Adipocyte (in vitro differentiated cells): ENCODE results near the gene UQCRH.
A peak's percentile ranks its signal among the peaks of the same experiment; 100 is the strongest.

Source experiments
- DNase-seq: peaks from one replicate; pipeline ENCODE4 v3.0.0-alpha.2; 2015; ENCODE audit warnings: low read depth
- H3K27me3 ChIP-seq: replicated peaks from 2 replicates; pipeline ENCODE4 v1.7.0; 2013; ENCODE audit warnings: mild to moderate bottlenecking, low read length, moderate library complexity; ENCODE audit not compliant: control insufficient read depth, insufficient read depth
- H3K36me3 ChIP-seq: 2 replicates; pipeline ENCODE4 v1.7.0; 2013; ENCODE audit warnings: low read length, mild to moderate bottlenecking, moderate library complexity; ENCODE audit not compliant: control insufficient read depth, insufficient read depth, severe bottlenecking
- H3K4me1 ChIP-seq: 2 replicates; pipeline ENCODE4 v1.7.0; 2013; ENCODE audit warnings: mild to moderate bottlenecking, low read length, moderate library complexity; ENCODE audit not compliant: control insufficient read depth, insufficient read depth
- H3K4me3 ChIP-seq: 2 replicates; pipeline ENCODE4 v1.7.0; 2013; ENCODE audit warnings: mild to moderate bottlenecking, low read length, moderate library complexity
- H3K9ac ChIP-seq: 2 replicates; pipeline ENCODE4 v1.7.0; 2013; ENCODE audit warnings: mild to moderate bottlenecking, low read length, moderate library complexity
- H3K9me3 ChIP-seq: 2 replicates; pipeline ENCODE4 v1.7.0; 2013; ENCODE audit warnings: mild to moderate bottlenecking, low read length, moderate library complexity; ENCODE audit not compliant: control insufficient read depth

Gene UQCRH

GRCh38 chr1:46281021-46281420 is 22.5 kb upstream of the UQCRH start:
- Histone ChIP-seq H3K4me3 (no peak overlapping the region), H3K9me3 (no peaks in the 10 kb centered on the region), H3K4me1 (peaks cover 24% of the 10 kb centered on the region), H3K27me3 (no peaks in the 10 kb centered on the region), H3K36me3 (peaks cover 68% of the 10 kb centered on the region), H3K9ac (no peak overlapping the region)
- DNase-seq = no peak

- DNase-seq = no peak
- Histone ChIP-seq H3K9me3 (no peaks in the 10 kb centered on the region), H3K4me1 (peaks cover 41% of the 10 kb centered on the region), H3K4me3 (no peak overlapping the region), H3K27me3 (no peaks in the 10 kb centered on the region), H3K9ac (no peak overlapping the region), H3K36me3 (peaks cover 60% of the 10 kb centered on the region)
Measured at GRCh38 chr1:46284058-46284457, 19.4 kb upstream of the UQCRH start.

GRCh38 chr1:46284597-46285564 is 18.6 kb upstream of the UQCRH start:
- Histone ChIP-seq H3K9ac (no peak overlapping the region), H3K4me1 (peaks cover 46% of the 10 kb centered on the region), H3K36me3 (peaks cover 52% of the 10 kb centered on the region), H3K4me3 (no peak overlapping the region), H3K27me3 (no peaks in the 10 kb centered on the region), H3K9me3 (no peaks in the 10 kb centered on the region)
- DNase-seq = peak; percentile 15

- H3K4me1 ChIP-seq = peaks cover 47% of the 10 kb centered on the region
- H3K36me3 ChIP-seq = peaks cover 41% of the 10 kb centered on the region
- no peaks in the 10 kb centered on the region for H3K27me3 ChIP-seq
- H3K9me3 ChIP-seq = no peaks in the 10 kb centered on the region
- H3K9ac ChIP-seq = no peak overlapping the region
- H3K4me3 ChIP-seq = no peak overlapping the region
- no peak for DNase-seq
Measured at GRCh38 chr1:46285730-46286477, 17.6 kb upstream of the UQCRH start.

GRCh38 chr1:46288485-46289133 is 14.9 kb upstream of the UQCRH start:
- peaks cover 34% of the 10 kb centered on the region for H3K4me1 ChIP-seq
- peak overlapping the region; percentile 2 for H3K4me3 ChIP-seq
- H3K36me3 ChIP-seq = peaks cover 40% of the 10 kb centered on the region
- H3K9me3 ChIP-seq = no peaks in the 10 kb centered on the region
- DNase-seq = peak; percentile 64
- H3K9ac ChIP-seq = peak overlapping the region; percentile 24
- no peaks in the 10 kb centered on the region for H3K27me3 ChIP-seq

GRCh38 chr1:46289134-46289494 is 14.4 kb upstream of the UQCRH start:
- no peak for DNase-seq
- H3K9me3 ChIP-seq = no peaks in the 10 kb centered on the region
- H3K9ac ChIP-seq = peak overlapping the region; percentile 24
- H3K4me1 ChIP-seq = peaks cover 34% of the 10 kb centered on the region
- peaks cover 41% of the 10 kb centered on the region for H3K36me3 ChIP-seq
- no peaks in the 10 kb centered on the region for H3K27me3 ChIP-seq
- peak overlapping the region; percentile 2 for H3K4me3 ChIP-seq

GRCh38 chr1:46289976-46290375 is 13.5 kb upstream of the UQCRH start:
- H3K9me3 ChIP-seq = no peaks in the 10 kb centered on the region
- no peak for DNase-seq
- H3K4me1 ChIP-seq = peaks cover 26% of the 10 kb centered on the region
- no peak overlapping the region for H3K9ac ChIP-seq
- no peaks in the 10 kb centered on the region for H3K27me3 ChIP-seq
- H3K36me3 ChIP-seq = peaks cover 40% of the 10 kb centered on the region
- no peak overlapping the region for H3K4me3 ChIP-seq

- Histone ChIP-seq H3K36me3 (peaks cover 56% of the 10 kb centered on the region), H3K9me3 (no peaks in the 10 kb centered on the region), H3K4me3 (no peak overlapping the region), H3K27me3 (no peaks in the 10 kb centered on the region), H3K9ac (no peak overlapping the region), H3K4me1 (peaks cover 18% of the 10 kb centered on the region)
- no peak for DNase-seq
Measured at GRCh38 chr1:46295306-46295705, 8.2 kb upstream of the UQCRH start.

GRCh38 chr1:46298387-46298786 is 5.1 kb upstream of the UQCRH start:
- DNase-seq = peak; percentile 9
- Histone ChIP-seq H3K4me3 (no peak overlapping the region), H3K36me3 (peaks cover 46% of the 10 kb centered on the region), H3K9ac (peak overlapping the region; percentile 37), H3K27me3 (no peaks in the 10 kb centered on the region), H3K9me3 (no peaks in the 10 kb centered on the region), H3K4me1 (peaks cover 29% of the 10 kb centered on the region)

- no peaks in the 10 kb centered on the region for H3K9me3 ChIP-seq
- peak overlapping the region; percentile 100 for H3K9ac ChIP-seq
- H3K4me3 ChIP-seq = peak overlapping the region; percentile 97
- peaks cover 34% of the 10 kb centered on the region for H3K4me1 ChIP-seq
- no peaks in the 10 kb centered on the region for H3K27me3 ChIP-seq
- peak; percentile 49 for DNase-seq
- peaks cover 23% of the 10 kb centered on the region for H3K36me3 ChIP-seq
Measured at GRCh38 chr1:46300673-46301405, 2.7 kb upstream of the UQCRH start.
